GM21423 (cell line): ENCODE data around the gene TNFRSF4.
"Not testable (repeated sequence)": the region's sequence is repeated elsewhere in the genome, so short reads cannot be mapped to it uniquely, and the experiment has no call there.

Experiments
- ATAC-seq: cut with Tn5 transposase; IDR thresholded peaks from one replicate; pipeline ENCODE4 v1.9.1; 2021; ENCODE audit warnings: mild to moderate bottlenecking, moderate library complexity; ENCODE audit not compliant: unreplicated experiment

The TNFRSF4 gene

DNA sequence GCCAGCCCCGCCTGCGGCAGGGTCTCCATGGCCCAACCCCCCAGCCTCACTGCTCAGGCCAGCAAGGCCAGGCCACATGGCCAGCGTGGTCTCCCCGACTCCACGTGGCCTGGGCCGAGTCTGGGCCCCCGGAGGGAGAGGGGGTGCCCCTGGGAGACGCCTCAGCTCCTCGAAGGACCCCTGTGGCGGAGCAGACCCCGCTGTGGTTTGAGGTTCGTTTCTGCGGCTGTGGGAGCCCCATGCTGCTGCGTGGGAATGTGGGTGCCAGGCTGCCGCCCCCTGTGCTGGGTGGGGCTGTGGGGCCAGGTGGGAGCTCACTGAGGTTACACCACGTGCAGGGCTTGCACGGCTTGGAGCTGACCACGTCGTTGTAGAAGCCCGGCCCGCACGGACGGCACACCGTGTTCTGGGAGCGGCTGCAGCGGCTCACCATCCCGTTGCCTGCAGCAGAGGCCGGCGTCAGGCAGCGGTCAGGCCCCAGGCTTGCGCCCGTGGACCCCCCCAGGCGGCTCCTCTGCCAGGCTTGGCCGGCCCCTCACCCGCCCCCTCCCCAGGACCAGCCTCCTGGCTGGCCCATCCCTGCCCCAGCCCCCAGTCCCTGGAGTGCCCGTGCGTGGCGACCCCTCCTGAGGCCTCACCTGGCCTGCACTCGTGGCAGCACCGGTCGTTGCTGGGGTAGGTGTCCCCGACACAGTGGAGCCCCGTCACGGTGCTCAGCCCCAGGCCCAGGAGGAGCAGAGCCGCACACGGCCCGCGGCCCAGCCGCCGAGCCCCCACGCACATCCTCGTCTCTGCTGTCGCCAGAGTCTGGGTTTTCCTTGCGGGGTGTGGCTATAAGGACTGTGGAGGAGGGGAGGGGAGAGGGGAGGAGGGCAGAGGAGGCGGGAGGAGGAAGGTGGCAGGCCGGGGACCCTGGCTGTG, at the start of gene TNFRSF4:
Gene TNFRSF4, minus strand, starts transcription at position 809 of the 921 bp plus-strand sequence. Its CDS starts 26 bp downstream, at position 783.
- no peak for ATAC-seq

DNA sequence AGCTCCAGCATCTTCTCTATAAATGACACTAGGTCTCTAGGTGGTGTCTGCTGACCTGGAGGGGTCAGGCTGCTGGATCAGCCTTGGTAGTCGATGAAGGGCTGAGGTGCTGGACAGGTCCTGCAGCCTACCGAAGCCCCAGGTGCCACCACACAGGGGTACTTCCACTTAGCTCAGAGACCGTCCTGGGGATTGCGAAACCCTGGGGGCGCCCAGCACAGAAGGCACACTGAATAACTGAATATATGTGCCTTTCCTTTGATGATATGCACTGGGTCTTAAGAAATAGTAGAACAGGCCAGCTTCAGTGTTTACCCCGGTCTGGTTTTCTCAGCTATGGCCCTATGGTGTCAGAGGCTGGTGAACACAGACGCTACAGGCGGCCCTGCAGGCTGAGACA, 48.8 kb upstream of the TNFRSF4 start:
- ATAC-seq: no peak

DNA sequence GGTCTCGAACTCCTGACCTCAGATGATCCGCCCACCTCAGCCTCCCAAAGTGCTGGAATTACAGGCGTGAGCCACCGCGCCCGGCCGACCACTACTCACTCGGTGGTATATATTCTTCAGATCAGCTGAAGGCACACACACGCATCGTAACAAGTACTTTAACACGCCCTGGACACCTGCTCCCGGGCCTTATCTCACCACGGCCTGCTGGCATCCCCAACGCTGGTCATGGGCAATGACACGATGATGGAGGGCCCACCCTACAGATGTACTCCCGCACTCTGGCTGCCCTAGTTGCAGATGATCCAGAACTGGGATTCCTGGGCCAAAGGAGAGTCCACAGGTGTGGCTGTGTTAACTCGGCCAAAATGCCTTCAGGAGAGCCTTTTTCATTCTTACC, 48.1 kb upstream of the TNFRSF4 start:
- no peak for ATAC-seq

DNA sequence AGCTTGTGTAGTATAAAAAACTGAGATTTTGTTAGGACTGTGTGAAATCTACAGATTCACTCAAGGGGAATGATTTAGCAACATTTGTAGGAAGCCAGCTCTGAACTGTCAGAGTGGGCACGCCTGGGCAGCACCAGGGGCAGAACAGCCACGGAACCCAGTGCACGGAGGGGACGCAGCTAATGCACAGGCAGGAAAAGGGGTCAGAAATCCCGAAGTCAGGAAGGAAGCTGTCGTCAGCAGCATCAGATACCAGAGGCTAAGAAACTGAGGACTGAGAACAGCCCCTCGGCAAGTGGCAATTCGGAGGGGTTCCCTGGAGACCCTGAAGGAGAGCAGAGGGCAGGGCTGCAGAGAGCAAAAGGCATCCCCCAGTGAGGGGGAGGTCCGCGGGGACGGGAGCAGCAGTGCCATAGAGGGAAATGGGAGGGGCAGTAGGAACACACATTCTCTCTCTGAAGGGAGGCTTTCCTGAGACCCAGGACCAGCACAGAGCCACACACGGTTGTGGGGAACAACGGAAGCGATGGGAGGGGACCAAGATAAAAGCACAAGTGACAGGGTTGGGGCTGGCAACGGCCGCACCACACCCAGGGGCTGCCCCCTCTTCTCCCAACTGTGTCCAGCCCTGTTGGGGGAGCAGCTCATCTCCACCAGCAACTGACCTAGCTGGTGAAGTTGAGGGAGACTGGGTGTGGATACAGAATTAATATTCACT, 47.0 kb upstream of the TNFRSF4 start:
- ATAC-seq: no peak

DNA sequence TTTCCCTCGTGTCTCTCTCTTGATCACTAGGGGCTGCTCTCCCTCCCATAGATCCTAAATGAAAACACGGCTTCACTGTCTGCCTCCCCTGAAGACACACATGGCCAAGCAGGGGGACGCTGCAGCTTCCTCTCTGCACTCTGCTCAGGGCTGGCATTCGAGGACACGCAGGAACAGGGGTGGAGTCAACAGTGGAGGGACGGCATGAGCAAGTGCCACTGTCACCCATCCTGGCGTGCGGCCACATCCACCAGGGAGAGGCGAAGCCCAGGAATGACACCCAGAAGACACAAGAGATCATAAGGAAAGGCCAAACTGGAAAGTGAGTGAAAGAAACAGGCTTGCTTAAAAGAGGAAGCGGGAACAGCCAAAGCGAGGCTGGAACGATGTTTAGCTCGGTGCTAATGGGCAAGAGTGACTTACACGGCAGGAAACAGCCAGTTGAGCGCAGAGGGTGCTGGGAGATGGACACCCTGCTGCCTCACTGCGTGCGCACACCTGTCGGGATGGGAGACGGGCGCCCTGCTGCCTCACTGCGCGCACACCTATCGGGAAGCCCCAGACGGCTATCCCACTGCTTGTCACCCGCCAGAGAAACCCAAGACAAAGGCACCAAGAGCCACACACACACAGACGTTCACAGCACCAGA, 46.1 kb upstream of the TNFRSF4 start:
- no peak for ATAC-seq

- no peak for ATAC-seq
Observed at GRCh38 chr1:1259540-1259939, 45.6 kb upstream of the TNFRSF4 start.

DNA sequence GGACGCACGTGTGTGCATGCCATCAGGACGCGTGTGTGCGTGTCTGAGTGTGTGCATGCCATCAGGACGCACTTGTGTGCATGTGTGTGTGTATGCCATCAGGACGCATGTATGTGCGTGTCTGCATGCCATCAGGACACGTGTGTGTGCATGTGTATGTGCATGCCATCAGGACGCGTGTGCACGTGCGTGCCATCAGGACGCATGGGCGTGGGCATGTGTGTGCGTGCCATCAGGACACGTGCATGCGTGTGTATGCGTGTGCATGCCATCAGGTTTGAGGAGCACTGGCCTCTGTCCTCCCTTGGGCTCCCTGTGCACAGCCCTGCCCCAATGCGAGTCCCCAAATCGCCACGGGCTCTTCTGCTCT, 45.2 kb upstream of the TNFRSF4 start:
- no peak for ATAC-seq

- no peak for ATAC-seq
Observed at GRCh38 chr1:1256956-1257871, 43.3 kb upstream of the TNFRSF4 start.

DNA sequence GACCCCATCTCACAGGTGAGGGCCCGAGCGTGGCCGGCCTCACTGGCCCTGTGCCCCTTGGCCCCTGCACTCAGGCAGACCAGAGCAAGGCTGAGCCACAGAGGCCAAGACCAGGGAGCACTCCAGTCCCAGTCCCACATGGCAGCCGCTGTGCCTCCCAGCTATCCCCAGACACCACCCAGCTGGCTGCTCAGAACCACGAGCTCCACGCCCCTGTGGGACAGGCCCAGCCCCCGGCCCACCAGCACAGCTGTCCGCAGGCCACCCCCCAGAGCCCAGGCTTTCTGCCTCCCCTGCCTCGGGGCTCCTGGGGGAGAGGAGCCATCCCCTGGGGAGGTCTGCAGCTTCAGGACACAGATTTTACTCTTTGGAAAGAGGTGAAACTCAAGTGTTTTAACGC, 41.7 kb upstream of the TNFRSF4 start:
- no peak for ATAC-seq

GRCh38 chr1:1255078-1255477, 41.1 kb upstream of the TNFRSF4 start:
- ATAC-seq: no peak

DNA sequence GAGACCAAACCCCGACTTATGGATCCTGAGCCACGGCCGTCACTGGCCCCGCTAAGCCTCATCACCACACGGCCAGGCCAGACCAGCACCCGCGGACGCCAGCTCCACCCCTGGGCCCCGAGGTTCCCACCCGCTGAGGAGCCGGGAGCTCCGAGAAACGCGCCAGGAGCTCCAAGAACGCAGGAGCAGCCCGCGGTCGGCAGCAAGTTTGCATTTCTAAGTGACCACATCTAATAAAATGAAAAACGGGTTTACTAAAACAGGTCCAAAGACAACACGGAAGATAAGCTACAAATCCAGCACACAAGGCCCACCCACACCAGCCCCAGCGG, 40.7 kb upstream of the TNFRSF4 start:
- no peak for ATAC-seq

DNA sequence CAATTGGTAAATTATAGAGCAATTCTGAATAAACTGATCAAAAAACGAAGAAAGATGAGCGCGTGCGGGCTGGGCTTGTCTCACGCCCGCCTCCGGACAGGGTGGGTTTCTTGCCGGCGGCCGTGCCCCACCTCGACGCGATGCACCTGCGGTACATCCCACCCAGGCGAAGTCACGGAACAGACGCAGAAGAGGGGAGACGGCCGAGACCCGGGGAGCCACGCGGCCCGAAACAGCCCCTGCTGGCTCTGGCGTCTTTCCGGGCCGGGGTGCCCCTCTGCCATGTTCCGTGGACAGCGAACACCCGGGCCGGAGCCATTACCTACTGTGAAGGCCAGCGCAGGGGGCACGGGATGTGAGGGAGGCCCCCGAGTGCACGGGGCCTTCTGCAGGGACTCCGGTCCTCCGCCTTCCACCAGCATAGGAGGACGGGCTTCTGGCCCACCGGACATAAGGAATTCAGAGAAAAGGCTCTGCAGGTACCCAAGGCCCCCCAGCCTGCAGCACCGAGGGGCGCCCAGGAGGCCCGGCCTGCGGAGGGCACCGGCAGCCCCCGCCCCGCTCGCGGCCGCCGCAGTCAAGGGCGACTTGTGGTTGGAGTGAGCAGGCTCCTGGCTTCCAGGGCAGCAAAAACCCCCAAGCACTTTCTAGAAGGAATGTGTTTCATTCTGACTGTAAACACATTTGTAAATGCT, 40.2 kb upstream of the TNFRSF4 start:
- ATAC-seq: no peak

DNA sequence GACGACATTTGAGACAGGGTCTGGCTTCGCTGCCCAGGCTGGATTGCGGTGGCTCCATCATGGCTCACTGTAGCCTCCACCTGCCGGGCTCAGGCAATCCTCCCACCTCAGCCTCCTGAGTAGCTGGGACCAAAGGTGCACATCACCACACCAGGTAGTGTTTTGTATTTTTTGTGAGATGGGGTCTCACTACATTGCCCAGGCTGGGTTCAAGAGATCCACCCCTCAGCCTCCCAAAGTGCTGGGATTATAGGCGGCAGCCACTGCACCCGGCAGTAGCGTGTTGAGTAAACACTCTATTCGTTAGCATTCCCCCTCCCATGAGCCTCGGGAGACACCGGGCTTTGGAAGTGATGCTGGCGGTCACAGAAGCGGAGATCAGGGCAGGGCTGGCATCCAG, 39.4 kb upstream of the TNFRSF4 start:
- no peak for ATAC-seq

- no peak for ATAC-seq
Observed at GRCh38 chr1:1250786-1251284, 36.9 kb upstream of the TNFRSF4 start.

GRCh38 chr1:1248009-1248913, 34.3 kb upstream of the TNFRSF4 start:
- ATAC-seq: not testable (repeated sequence)

DNA sequence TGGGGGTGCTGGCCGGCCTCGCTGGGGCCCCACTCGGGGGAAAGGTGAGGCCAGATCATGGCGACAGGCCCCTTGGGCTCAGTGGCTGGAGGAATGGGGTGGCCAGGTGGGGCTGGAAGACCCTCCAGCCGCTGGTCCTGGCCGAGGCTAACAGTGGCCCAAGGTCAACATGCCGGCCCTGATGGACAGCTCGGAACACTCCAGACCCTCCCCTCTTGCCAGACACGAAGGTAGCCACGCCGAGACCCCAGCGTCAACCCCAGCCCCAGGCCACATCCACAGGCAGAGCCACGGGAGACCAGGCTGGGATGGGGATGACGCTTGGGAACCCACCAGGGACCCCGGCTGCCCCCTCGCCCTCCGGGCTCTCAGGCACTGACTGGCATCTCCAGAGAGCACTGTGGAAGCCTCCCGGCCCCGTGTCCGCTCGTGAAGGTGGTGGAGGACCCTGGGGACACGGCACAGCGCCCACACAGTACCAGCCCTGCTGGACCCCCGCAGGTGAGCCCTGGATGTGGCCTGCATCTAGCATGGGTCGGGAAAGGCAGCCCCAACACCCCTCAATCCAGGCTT, 33.5 kb upstream of the TNFRSF4 start:
- no peak for ATAC-seq

DNA sequence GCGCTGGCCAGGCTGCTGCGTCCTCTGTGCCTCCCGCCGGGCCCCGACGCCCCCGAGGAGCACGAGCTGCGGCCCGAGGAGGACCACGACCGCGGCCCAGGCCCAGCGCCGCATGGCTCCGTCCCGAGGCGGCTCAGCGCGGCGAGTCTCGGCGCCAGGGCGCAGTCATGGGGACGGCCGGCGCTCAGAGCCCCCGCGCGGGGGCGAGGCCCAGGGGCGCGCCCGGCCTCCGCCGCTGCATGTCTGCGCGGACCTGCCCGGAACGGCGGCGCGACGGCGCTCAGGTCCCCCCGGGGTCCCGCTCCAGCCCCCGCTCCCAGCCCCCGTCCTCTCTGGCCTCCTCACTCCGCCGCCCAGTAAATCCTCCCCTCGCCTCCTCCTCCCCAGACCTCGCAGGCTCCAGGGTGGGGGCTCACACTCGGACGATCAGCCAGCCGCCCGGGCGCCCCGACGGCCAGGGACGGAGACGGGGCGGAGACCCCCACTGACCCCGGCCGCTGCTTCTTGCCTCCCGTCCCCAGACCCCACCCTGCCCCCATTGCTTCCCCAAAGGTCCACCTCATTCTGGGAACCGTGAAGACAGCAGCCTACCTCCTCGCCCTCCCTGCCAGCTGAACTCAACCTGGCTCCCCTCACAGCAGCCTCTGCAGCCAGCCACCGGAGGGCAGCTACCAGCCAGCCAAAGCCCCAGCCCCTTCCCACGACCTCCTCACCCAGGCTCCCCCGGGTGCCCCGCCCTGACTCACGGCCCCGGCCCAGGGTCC, 32.8 kb upstream of the TNFRSF4 start, which contains the start of gene C1QTNF12:
Gene C1QTNF12, minus strand, starts transcription at position 146 of the 764 bp plus-strand sequence. Its CDS starts 32 bp downstream, at position 114.
- ATAC-seq: no peak
